Glutamatergic neuron (in vitro differentiated cells): ENCODE data around the gene RGPD3. TPM values are rescaled to one million over a fixed set of nuclear protein-coding genes. Genes with fewer than 3 reads are reported as not detected.
"Not testable (repeated sequence)": the region's sequence is repeated elsewhere in the genome, so short reads cannot be mapped to it uniquely, and the experiment has no call there.

Experiments
- DNase-seq: peaks from one replicate; pipeline ENCODE4 v3.0.0; 2022
- H3K27ac Mint-ChIP-seq: one replicate; pipeline ENCODE4 v1.8.0; 2020; ENCODE audit warnings: mild to moderate bottlenecking, mixed read lengths, inconsistent platforms; ENCODE audit not compliant: unreplicated experiment
- H3K27me3 Mint-ChIP-seq: one replicate; pipeline ENCODE4 v1.8.0; 2020; ENCODE audit warnings: mild to moderate bottlenecking, moderate library complexity, mixed read lengths, inconsistent platforms; ENCODE audit not compliant: unreplicated experiment
- H3K36me3 Mint-ChIP-seq: one replicate; pipeline ENCODE4 v1.8.0; 2020; ENCODE audit warnings: mild to moderate bottlenecking, mixed read lengths, inconsistent platforms; ENCODE audit not compliant: unreplicated experiment
- H3K4me1 Mint-ChIP-seq: one replicate; pipeline ENCODE4 v1.8.0; 2020; ENCODE audit warnings: mild to moderate bottlenecking, low read depth, mixed read lengths, inconsistent platforms; ENCODE audit not compliant: unreplicated experiment
- H3K4me3 Mint-ChIP-seq: one replicate; pipeline ENCODE4 v1.8.0; 2020; ENCODE audit warnings: mild to moderate bottlenecking, mixed read lengths, inconsistent platforms; ENCODE audit not compliant: unreplicated experiment
- H3K9me3 Mint-ChIP-seq: one replicate; pipeline ENCODE4 v1.8.0; 2020; ENCODE audit warnings: mild to moderate bottlenecking, moderate library complexity, mixed read lengths, inconsistent platforms; ENCODE audit not compliant: unreplicated experiment
- total RNA-seq: library from RNA; stranded (reverse); fragmentation: NEBNext Ultra II Directional; extraction: Animal tissue kit (Norgen Biotek cat#: 25700); gene quantifications from one replicate; pipeline ENCODE4 v1.2.1, GENCODE V29; 2021; ENCODE audit not compliant: unreplicated experiment
- TF ChIP-seq, protein P1 (sequence below): fragments of 200-600 bp; sonication (generic); IDR thresholded peaks from one replicate; pipeline ENCODE4 v1.5.0; 2021; ENCODE audit not compliant: partially characterized antibody, unreplicated experiment

RGPD3 gene
- total RNA-seq, 1 donor from 2014 or later: 0.27 TPM

DNA sequence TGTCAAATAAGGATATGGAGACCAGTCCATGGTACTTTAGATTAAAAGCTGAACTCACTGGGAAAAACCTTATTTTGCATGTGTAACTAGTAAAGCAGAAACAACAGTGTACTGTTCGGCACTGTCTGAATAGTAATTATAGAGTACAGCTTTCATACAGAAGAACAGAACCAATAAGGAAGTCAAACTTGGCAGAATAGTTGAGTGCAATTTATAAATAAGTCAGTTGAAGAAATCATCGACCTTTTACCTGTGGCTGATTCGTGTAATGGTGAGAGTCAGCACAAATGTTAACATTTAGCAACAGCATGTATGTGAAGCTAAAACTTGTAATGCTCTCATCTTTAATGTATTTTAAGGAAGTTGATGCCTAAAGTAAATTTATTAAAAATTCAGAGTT lies 99.0 kb downstream of the RGPD3 start:
- not testable (repeated sequence) for H3K9me3 Mint-ChIP-seq, H3K27me3 Mint-ChIP-seq, H3K4me3 Mint-ChIP-seq, DNase-seq, H3K27ac Mint-ChIP-seq, H3K4me1 Mint-ChIP-seq, H3K36me3 Mint-ChIP-seq

DNA sequence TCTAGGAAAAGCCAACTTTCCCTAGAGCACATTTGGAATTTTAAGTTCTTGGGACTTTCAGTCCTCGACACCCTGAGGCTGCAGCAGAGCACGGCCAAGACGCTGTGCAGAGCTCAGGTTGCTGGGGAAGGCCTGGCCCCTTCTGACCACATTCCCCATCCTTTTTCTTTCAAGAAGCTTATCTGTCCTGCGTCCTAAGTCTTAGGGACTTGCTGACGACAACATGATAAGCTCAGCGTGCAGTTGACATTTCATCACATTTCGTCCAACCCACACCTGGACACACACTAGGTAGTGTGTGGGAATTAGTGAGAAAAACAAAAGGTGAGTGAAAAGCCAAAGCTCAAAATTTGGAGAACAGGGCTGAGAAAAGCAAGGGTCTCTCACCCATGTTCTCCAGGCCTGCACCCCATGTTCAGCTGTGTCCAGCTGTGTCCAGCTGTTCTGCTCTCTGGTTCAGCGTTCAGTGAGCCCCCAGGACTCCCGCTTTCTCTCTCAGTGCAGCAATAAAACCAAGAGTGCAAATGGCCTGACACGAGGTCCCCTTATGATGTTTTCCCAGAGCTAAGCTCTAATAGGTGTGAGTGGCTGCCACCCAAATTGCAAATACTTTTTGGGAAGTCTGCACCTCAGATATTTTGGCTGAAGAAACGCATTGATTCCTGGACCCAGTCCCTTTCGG lies 101.9 kb downstream of the RGPD3 start:
- H3K4me1 Mint-ChIP-seq: no peaks in the 10 kb centered on the region
- peaks cover 5% of the 10 kb centered on the region for H3K36me3 Mint-ChIP-seq
- no peak for DNase-seq
- TF ChIP-seq, protein P1, sequence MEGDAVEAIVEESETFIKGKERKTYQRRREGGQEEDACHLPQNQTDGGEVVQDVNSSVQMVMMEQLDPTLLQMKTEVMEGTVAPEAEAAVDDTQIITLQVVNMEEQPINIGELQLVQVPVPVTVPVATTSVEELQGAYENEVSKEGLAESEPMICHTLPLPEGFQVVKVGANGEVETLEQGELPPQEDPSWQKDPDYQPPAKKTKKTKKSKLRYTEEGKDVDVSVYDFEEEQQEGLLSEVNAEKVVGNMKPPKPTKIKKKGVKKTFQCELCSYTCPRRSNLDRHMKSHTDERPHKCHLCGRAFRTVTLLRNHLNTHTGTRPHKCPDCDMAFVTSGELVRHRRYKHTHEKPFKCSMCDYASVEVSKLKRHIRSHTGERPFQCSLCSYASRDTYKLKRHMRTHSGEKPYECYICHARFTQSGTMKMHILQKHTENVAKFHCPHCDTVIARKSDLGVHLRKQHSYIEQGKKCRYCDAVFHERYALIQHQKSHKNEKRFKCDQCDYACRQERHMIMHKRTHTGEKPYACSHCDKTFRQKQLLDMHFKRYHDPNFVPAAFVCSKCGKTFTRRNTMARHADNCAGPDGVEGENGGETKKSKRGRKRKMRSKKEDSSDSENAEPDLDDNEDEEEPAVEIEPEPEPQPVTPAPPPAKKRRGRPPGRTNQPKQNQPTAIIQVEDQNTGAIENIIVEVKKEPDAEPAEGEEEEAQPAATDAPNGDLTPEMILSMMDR: no peak
- peaks cover 3% of the 10 kb centered on the region for H3K9me3 Mint-ChIP-seq
- no peak overlapping the region for H3K27ac Mint-ChIP-seq
- no peaks in the 10 kb centered on the region for H3K27me3 Mint-ChIP-seq
- no peak overlapping the region for H3K4me3 Mint-ChIP-seq

DNA sequence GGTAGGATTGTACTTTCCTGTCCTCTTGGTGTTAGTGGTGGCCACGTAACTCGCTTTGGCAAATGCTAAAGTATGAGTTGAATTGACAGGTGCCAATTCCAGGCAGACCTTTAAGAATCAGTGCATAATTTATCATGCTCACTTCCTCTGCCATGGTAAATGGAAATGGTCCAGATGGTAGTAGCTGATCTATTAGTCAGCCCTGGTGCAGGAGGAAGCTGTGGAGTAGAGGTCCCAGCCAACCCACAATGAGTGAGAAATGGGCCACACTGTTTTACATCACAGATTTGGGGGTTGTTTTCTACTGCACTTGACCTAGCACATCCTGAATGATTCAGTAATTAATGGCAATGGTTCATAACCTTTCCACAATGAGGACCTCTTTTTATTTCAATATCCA lies 104.4 kb downstream of the RGPD3 start:
- TF ChIP-seq, protein P1: no peak
- Mint-ChIP-seq H3K27ac (no peak overlapping the region), H3K36me3 (peaks cover 5% of the 10 kb centered on the region), H3K4me3 (no peak overlapping the region), H3K9me3 (peaks cover 3% of the 10 kb centered on the region), H3K4me1 (no peaks in the 10 kb centered on the region), H3K27me3 (no peaks in the 10 kb centered on the region)
- no peak for DNase-seq

DNA sequence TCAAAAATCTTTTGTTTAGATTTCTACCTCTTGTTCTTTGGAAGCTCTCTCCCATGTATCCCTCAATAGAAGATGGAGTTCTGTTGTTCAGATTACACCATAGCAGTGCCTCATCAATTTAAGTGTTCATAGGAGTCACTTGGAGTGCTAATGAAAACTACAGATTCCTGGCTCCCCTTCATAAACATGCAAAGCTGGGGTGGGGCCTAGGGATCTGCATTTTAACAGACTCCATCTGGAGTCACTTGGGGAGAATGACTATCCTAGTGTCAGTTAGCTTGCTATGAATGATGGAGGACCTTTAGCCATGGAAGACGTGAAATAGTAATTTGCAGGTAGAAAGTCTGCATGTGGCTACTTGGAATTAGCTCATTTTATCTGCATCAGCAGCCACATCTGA lies 105.4 kb downstream of the RGPD3 start:
- no peaks in the 10 kb centered on the region for H3K4me1 Mint-ChIP-seq
- H3K27ac Mint-ChIP-seq: no peak overlapping the region
- no peaks in the 10 kb centered on the region for H3K27me3 Mint-ChIP-seq
- no peak overlapping the region for H3K4me3 Mint-ChIP-seq
- TF ChIP-seq, protein P1: no peak
- DNase-seq: no peak
- H3K9me3 Mint-ChIP-seq: peaks cover 3% of the 10 kb centered on the region
- peaks cover 5% of the 10 kb centered on the region for H3K36me3 Mint-ChIP-seq

DNA sequence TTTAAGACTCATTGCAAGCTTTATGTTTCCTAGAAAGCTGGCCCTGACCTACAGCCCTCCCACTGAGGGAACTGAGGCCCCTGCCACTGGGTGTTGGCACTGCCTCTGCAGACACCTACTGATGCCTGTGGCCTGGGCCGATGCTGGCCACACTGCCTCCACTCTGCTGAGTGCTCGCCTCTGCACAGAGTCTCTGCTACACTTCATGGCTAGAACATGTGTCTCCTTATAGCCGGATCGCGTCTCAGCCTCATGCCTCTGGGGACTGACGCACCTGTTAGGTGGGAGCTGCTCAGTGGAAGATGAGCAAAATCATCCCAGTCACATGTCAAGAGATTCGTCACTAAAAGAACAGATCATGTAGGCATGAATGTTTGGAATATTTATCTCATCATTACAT lies 108.7 kb downstream of the RGPD3 start:
- Mint-ChIP-seq H3K4me1 (no peaks in the 10 kb centered on the region), H3K9me3 (no peaks in the 10 kb centered on the region), H3K36me3 (no peaks in the 10 kb centered on the region), H3K27me3 (no peaks in the 10 kb centered on the region), H3K4me3 (no peak overlapping the region), H3K27ac (no peak overlapping the region)
- TF ChIP-seq, protein P1: no peak
- no peak for DNase-seq
